HG03520 (cell line): ENCODE data around the gene P3H1.
"Not testable (repeated sequence)": the region's sequence is repeated elsewhere in the genome, so short reads cannot be mapped to it uniquely, and the experiment has no call there.

Source experiments
- ATAC-seq: cut with Tn5 transposase; IDR thresholded peaks from one replicate; pipeline ENCODE4 v1.9.1; 2021; ENCODE audit warnings: mild to moderate bottlenecking, moderate library complexity; ENCODE audit not compliant: unreplicated experiment

P3H1 gene

GRCh38 chr1:42732126-42732680 lies 34.6 kb downstream of the P3H1 start:
- no peak for ATAC-seq

- no peak for ATAC-seq
Measured at GRCh38 chr1:42731585-42731984, 35.2 kb downstream of the P3H1 start.

- no peak for ATAC-seq
Measured at GRCh38 chr1:42730988-42731387, 35.8 kb downstream of the P3H1 start.

- no peak for ATAC-seq
Measured at GRCh38 chr1:42730002-42730401, 36.8 kb downstream of the P3H1 start.

GRCh38 chr1:42725820-42726219 lies 41.0 kb downstream of the P3H1 start:
- not testable (repeated sequence) for ATAC-seq

GRCh38 chr1:42723511-42723910 lies 43.3 kb downstream of the P3H1 start:
- ATAC-seq, result no peak

GRCh38 chr1:42722403-42722802 lies 44.4 kb downstream of the P3H1 start:
- not testable (repeated sequence) for ATAC-seq

GRCh38 chr1:42721926-42722325 lies 44.9 kb downstream of the P3H1 start:
- no peak for ATAC-seq

- no peak for ATAC-seq
Measured at GRCh38 chr1:42720868-42721267, 46.0 kb downstream of the P3H1 start.

- not testable (repeated sequence) for ATAC-seq
Measured at GRCh38 chr1:42714441-42714840, 52.4 kb downstream of the P3H1 start.

GRCh38 chr1:42713293-42713692 lies 53.5 kb downstream of the P3H1 start:
- no peak for ATAC-seq

- not testable (repeated sequence) for ATAC-seq
Measured at GRCh38 chr1:42712808-42713207, 54.0 kb downstream of the P3H1 start.

- no peak for ATAC-seq
Measured at GRCh38 chr1:42703888-42704464, 62.9 kb downstream of the P3H1 start.

- ATAC-seq, result no peak
Measured at GRCh38 chr1:42700006-42700405, 66.8 kb downstream of the P3H1 start.

- ATAC-seq, result no peak
Measured at GRCh38 chr1:42698081-42698813, 68.6 kb downstream of the P3H1 start.
